ENCODE results near the gene DPY19L3.

Gene DPY19L3

DNA sequence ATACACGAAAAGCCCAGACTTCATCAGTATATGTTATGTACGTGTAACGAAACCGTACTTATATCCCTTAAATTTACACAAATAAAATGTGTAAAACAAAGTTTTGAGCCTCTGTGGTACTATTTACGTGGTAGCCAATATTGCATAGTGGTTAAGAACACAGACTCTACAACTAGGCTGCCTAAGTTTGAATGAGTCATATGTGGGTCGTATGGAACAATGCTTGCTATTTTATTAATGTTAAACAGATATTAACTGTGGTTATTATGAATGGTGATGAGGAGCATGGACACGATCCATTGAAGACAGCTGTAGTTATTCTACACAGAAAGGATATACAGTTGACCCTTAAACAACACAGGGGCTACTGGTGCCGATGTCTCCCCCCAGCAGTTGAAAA lies 42.5 kb downstream of the DPY19L3 start:
- no peaks in the 10 kb centered on the region for H3K36me3 ChIP-seq (replicated peaks; ENCODE audit: low read depth, low read length)

DNA sequence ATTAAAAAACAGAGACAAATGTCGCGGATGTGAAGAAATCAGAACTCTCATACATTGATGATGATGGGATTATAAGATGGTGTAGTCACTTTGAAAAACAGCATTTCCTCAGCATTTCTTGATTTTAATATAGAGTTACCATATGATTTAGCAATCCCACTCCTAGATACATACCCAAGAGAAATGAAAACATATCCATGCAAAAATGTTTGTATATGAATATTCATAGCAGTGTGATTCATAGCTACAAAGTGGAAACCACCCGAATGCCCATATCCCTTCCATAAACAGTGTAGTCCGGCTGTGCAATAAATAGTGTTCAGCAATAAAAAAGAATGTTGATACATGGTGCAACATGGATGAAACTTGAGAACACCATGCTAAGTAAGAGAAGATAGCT lies 44.6 kb downstream of the DPY19L3 start:
- Histone ChIP-seq H3K4me2 (ENCODE audit: low read length) (no peak overlapping the region), H3K79me2 (ENCODE audit: low read length) (no peaks in the 10 kb centered on the region), H3K27ac (ENCODE audit: low read length) (no peak overlapping the region), H3K9ac (ENCODE audit: low read length) (no peak overlapping the region), H2AFZ (ENCODE audit: low read depth, low read length) (no peak overlapping the region), H3K4me1 (ENCODE audit: low read length) (no peaks in the 10 kb centered on the region), H3K27me3 (ENCODE audit: low read depth, low read length) (no peaks in the 10 kb centered on the region), H3K9me3 (ENCODE audit: insufficient read depth, low read length) (no peaks in the 10 kb centered on the region), H3K4me3 (ENCODE audit: low read length) (no peak overlapping the region), H3K36me3 (replicated peaks; ENCODE audit: low read depth, low read length) (no peaks in the 10 kb centered on the region), H4K20me1 (ENCODE audit: insufficient read depth, low read length) (no peaks in the 10 kb centered on the region)
- TF ChIP-seq, protein P1, sequence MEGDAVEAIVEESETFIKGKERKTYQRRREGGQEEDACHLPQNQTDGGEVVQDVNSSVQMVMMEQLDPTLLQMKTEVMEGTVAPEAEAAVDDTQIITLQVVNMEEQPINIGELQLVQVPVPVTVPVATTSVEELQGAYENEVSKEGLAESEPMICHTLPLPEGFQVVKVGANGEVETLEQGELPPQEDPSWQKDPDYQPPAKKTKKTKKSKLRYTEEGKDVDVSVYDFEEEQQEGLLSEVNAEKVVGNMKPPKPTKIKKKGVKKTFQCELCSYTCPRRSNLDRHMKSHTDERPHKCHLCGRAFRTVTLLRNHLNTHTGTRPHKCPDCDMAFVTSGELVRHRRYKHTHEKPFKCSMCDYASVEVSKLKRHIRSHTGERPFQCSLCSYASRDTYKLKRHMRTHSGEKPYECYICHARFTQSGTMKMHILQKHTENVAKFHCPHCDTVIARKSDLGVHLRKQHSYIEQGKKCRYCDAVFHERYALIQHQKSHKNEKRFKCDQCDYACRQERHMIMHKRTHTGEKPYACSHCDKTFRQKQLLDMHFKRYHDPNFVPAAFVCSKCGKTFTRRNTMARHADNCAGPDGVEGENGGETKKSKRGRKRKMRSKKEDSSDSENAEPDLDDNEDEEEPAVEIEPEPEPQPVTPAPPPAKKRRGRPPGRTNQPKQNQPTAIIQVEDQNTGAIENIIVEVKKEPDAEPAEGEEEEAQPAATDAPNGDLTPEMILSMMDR (IDR thresholded peaks at IDR 0.05; ENCODE audit: low read depth, low read length) = no peak
- TF ChIP-seq EZH2phosphoT487 (IDR thresholded peaks at IDR 0.05; ENCODE audit: low read depth) = no peak

More for the DNA sequence above, 42.5 kb downstream of the DPY19L3 start:
- Histone ChIP-seq H3K27me3 (ENCODE audit: low read depth, low read length) (no peaks in the 10 kb centered on the region), H3K4me3 (ENCODE audit: low read length) (no peak overlapping the region), H3K9ac (ENCODE audit: low read length) (no peak overlapping the region), H3K4me1 (ENCODE audit: low read length) (no peaks in the 10 kb centered on the region), H3K4me2 (ENCODE audit: low read length) (no peak overlapping the region), H3K27ac (ENCODE audit: low read length) (no peak overlapping the region), H2AFZ (ENCODE audit: low read depth, low read length) (no peak overlapping the region), H4K20me1 (ENCODE audit: insufficient read depth, low read length) (no peaks in the 10 kb centered on the region), H3K9me3 (ENCODE audit: insufficient read depth, low read length) (no peaks in the 10 kb centered on the region), H3K79me2 (ENCODE audit: low read length) (no peaks in the 10 kb centered on the region)
- TF ChIP-seq, protein P1 (IDR thresholded peaks at IDR 0.05; ENCODE audit: low read depth, low read length) = no peak
- no peak for TF ChIP-seq EZH2phosphoT487 (IDR thresholded peaks at IDR 0.05; ENCODE audit: low read depth)

DNA sequence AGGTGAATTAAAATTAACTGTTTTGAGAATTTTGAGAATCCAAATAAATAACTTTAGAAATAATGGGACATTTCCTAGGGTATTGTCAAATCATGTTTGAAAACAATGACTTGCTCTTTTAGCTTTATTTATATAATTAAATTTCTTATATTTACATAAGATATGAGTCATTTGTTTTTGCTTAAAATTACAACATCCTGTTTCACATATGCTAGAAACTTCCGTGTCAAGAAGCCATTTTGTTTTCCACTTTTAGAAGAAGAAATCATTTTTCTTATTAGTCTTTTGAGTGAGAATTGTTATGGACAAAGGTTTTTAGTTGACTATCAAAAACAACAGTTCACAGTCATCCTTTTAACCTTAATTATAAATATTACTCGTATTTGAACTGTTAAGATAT lies 48.2 kb downstream of the DPY19L3 start:
- H3K9me3 ChIP-seq (ENCODE audit: insufficient read depth, low read length) = no peaks in the 10 kb centered on the region
- TF ChIP-seq, protein P1 (IDR thresholded peaks at IDR 0.05; ENCODE audit: low read depth, low read length) = no peak
- TF ChIP-seq EZH2phosphoT487 (IDR thresholded peaks at IDR 0.05; ENCODE audit: low read depth) = no peak

DNA sequence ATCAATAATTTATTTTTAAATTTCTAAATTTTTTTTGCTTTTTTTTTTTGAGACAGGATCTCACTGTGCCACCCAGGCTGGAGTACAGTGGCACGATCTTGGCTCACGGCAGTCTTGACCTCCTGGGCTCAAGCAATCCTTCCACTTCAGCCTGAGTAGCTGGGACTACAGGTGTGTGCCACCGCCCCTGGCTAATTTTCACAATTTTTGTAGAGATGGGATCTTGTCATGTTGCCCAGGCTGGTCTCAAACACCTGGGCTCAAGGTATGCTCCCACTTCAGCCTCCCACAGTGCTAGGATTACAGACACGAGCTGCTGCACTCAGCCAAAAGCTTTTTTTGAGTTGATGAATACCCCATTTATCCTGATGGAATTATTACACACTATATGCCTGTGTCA lies 50.8 kb downstream of the DPY19L3 start:
- H3K79me2 ChIP-seq (ENCODE audit: low read length) = no peaks in the 10 kb centered on the region
- no peak overlapping the region for H3K9ac ChIP-seq (ENCODE audit: low read length)
- no peaks in the 10 kb centered on the region for H3K27me3 ChIP-seq (ENCODE audit: low read depth, low read length)
- H3K27ac ChIP-seq (ENCODE audit: low read length) = no peak overlapping the region
- no peak overlapping the region for H3K4me2 ChIP-seq (ENCODE audit: low read length)
- no peak overlapping the region for H3K4me3 ChIP-seq (ENCODE audit: low read length)
- H3K36me3 ChIP-seq (replicated peaks; ENCODE audit: low read depth, low read length) = peaks cover 16% of the 10 kb centered on the region
- TF ChIP-seq, protein P1 (IDR thresholded peaks at IDR 0.05; ENCODE audit: low read depth, low read length) = no peak
- TF ChIP-seq EZH2phosphoT487 (IDR thresholded peaks at IDR 0.05; ENCODE audit: low read depth) = no peak
- no peaks in the 10 kb centered on the region for H4K20me1 ChIP-seq (ENCODE audit: insufficient read depth, low read length)
- no peak overlapping the region for H2AFZ ChIP-seq (ENCODE audit: low read depth, low read length)
- H3K9me3 ChIP-seq (ENCODE audit: insufficient read depth, low read length) = no peaks in the 10 kb centered on the region
- H3K4me1 ChIP-seq (ENCODE audit: low read length) = peaks cover 12% of the 10 kb centered on the region

More for the DNA sequence above, 48.2 kb downstream of the DPY19L3 start:
- no peak overlapping the region for H3K9ac ChIP-seq (ENCODE audit: low read length)
- H2AFZ ChIP-seq (ENCODE audit: low read depth, low read length) = no peak overlapping the region
- H3K4me2 ChIP-seq (ENCODE audit: low read length) = no peak overlapping the region
- H3K27ac ChIP-seq (ENCODE audit: low read length) = no peak overlapping the region
- peaks cover 9% of the 10 kb centered on the region for H3K36me3 ChIP-seq (replicated peaks; ENCODE audit: low read depth, low read length)
- no peaks in the 10 kb centered on the region for H3K79me2 ChIP-seq (ENCODE audit: low read length)
- H3K4me1 ChIP-seq (ENCODE audit: low read length) = peaks cover 7% of the 10 kb centered on the region
- no peak overlapping the region for H3K4me3 ChIP-seq (ENCODE audit: low read length)
- H3K27me3 ChIP-seq (ENCODE audit: low read depth, low read length) = no peaks in the 10 kb centered on the region
- H4K20me1 ChIP-seq (ENCODE audit: insufficient read depth, low read length) = no peaks in the 10 kb centered on the region

Measured in OCI-LY3 (cell line).